GM13977 (cell line): Measurements from ENCODE around the gene DAGLA.

Experiments
- DNase-seq: peaks from one replicate; pipeline ENCODE4 v3.0.0; 2012; ENCODE audit warnings: low spot score
- in situ Hi-C: fragments of 300-500 bp; cut with MboI; formaldehyde crosslinking; loops from one replicate; pipeline ENCODE4 v1.12.0; 2022; ENCODE audit warnings: low sequenced_read_pairs, low pct_unique_long_range_greater_than_20kb, mixed read lengths, inconsistent platforms; ENCODE audit not compliant: unreplicated experiment
- TF ChIP-seq, protein P1 (sequence below): IDR thresholded peaks from 2 replicates; pipeline ENCODE4 v1.5.1; 2012; ENCODE audit warnings: mild to moderate bottlenecking, control low read depth; ENCODE audit not compliant: insufficient read depth; ENCODE audit errors: extremely low read depth, missing control alignments

DAGLA gene

DNA sequence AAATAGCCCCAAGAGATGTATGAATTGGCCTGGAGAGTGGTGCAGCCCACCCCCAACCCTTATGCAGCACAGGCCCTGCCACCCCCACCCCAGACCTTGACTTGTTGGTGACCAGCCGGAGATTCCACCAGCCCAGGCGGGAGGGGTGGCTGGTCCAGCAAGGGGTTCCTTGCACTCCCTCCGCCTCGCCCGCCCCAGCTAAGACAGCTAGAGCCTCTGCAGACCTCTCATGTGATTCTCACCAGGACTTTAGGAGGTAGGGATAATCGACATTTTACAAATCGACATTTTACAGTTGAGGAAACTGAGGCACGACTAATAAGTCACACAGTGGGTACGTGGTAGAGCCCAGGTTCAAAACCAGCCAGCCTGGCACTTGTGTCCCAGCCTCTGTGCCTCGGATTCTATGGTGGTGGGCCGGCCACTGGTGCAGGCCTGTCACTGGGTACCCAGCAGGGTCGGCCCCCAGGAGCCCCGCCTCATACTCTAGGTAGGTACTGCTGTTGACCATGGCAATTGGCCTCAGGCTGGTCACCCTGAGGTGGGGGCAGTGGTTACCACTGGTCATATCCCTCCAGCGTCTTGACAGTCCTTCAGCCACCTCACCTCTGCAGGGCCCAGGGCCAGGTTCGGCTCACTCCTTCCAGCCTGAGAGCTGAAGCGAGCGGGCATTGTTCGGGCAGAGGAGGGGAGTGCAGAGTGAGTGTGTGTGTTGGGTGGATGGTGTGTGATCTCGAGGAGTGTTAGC lies 37.3 kb downstream of the DAGLA start:
- TF ChIP-seq, protein P1, sequence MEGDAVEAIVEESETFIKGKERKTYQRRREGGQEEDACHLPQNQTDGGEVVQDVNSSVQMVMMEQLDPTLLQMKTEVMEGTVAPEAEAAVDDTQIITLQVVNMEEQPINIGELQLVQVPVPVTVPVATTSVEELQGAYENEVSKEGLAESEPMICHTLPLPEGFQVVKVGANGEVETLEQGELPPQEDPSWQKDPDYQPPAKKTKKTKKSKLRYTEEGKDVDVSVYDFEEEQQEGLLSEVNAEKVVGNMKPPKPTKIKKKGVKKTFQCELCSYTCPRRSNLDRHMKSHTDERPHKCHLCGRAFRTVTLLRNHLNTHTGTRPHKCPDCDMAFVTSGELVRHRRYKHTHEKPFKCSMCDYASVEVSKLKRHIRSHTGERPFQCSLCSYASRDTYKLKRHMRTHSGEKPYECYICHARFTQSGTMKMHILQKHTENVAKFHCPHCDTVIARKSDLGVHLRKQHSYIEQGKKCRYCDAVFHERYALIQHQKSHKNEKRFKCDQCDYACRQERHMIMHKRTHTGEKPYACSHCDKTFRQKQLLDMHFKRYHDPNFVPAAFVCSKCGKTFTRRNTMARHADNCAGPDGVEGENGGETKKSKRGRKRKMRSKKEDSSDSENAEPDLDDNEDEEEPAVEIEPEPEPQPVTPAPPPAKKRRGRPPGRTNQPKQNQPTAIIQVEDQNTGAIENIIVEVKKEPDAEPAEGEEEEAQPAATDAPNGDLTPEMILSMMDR: no peak
- in situ Hi-C loops: no loop called here
- DNase-seq: no peak

DNA sequence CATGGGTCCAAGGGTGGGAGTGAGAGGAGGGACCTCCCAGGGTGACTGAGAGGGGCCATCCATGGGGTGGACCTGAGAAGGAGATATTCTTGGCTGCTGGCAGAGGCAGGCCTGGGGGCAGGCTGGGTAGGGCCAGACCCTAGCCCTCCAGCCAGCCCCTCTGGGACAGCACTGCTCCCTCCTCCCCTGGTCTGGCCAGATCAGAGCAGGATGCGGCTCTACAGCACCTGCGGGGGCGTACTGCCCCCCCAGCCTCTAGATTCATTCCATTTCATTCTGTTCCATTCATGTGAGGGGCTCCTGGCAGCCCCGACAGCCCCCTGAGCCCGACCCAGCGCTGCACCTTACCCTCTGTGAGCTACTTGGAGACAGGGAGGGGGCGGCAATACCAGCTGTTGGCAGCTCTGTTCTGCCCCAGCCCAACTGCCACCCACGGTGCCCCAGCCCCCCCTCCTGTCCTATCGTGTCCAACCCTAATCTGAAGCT lies 37.9 kb downstream of the DAGLA start:
- in situ Hi-C loops: no loop called here
- DNase-seq: no peak
- TF ChIP-seq, protein P1: no peak

DNA sequence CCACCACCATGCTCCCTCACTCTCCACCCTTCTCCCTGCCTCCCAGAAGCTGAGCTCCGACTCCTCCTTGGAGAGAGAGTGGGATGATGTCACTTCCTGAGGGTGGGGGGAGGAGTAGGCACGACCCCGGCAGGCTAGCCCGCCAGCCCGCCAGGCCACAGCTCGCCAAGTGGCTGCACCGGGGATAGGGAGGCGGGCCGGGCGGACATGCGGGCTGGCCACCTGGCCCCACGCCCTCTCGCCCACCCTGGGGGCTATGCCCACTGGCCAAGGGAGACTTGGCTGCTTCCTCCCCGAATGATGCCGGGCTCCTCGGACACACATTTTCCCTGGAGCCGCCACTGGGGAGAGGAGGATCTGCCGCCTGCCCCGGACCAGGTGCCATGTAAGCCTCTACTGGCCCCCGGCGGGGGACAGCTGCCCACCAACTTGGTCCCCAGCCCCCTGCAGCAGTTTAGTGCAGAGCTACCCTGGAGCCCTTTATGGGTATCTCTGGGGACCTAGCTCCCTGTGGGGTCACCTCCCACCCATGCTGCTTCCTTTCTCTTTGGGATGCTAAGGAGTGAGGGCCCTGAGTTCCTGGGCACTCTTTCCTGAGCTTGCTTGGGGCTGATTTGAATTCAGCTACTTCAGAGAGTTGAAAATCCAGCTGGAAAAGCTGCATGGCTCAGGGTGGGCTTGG lies 38.6 kb downstream of the DAGLA start:
- TF ChIP-seq, protein P1: no peak
- in situ Hi-C loops: no loop called here
- DNase-seq: no peak

DNA sequence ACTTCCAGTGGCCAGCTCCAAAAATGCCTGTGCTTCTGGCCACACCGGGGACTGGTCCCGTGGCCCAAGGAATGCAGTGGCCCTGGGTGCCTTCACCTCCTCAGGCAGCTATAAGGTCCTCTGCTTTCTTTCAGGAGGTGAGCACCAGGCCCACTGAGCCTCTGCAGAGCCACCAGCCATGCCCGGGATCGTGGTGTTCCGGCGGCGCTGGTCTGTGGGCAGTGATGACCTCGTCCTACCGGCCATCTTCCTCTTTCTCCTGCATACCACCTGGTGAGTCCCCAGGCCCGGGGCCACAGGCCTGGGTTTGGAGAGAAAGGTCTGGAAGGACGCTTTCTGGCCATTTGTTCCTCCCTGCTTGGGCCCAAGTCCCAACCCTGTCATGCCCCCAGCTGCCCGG lies 39.8 kb downstream of the DAGLA start:
- no peak for DNase-seq
- in situ Hi-C loops: no loop called here
- TF ChIP-seq, protein P1: no peak

DNA sequence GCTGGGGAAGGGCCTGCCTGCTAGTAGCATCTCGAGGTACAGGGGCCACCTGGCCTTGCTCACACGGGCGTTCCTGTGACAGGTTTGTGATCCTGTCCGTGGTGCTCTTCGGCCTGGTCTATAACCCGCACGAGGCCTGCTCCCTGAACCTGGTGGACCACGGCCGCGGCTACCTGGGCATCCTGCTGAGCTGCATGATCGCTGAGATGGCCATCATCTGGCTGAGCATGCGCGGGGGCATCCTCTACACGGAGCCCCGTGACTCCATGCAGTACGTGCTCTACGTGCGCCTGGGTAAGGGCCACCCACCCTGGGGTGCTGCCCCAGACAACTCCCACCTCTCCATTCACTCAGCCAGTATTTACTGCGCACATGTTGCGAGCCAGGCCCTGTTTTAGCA lies 40.4 kb downstream of the DAGLA start:
- no peak for DNase-seq
- in situ Hi-C loops: no loop called here
- TF ChIP-seq, protein P1: no peak

DNA sequence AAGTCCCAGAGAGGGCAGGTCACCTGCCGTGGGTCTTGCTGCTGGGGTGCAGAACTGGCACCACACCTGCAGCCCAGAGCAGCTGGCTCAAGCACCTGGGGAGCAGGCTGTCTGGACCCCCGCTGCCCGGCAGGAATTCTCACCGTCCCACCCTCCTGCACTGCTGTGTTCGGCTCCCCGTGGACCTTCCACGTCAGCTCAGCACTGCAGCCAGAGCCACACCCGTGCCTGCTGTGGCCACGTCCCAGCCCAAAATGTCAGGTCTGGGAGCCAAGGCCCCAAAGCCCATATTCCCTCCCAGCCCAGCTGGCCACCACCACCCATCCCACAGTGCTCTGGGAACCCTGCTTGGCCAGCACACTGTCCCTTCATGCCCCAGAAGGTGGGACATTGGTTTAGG lies 44.2 kb downstream of the DAGLA start:
- DNase-seq: no peak
- TF ChIP-seq, protein P1: no peak
- in situ Hi-C loops: no loop called here
